Astrocyte (in vitro differentiated cells and primary cell): Measurements from ENCODE around the gene WASF2. TPM values are rescaled to one million over a fixed set of nuclear protein-coding genes. Genes with fewer than 3 reads are reported as not detected.

ENCODE experiments used
- DNase-seq: peaks from one replicate; pipeline ENCODE4 v3.0.0-alpha.2; 2010; ENCODE audit warnings: low read depth
- FAIRE-seq: peaks from 2 replicates; lab custom pipeline; 2011; peaks lifted over from hg19 to GRCh38; lab: Jason Lieb, UNC
- H2AFZ ChIP-seq: 2 replicates; pipeline ENCODE4 v1.6.0; 2012; ENCODE audit warnings: low read depth, low read length, inconsistent platforms
- H3K27ac ChIP-seq: 2 replicates; pipeline ENCODE4 v1.5.1; 2011; ENCODE audit warnings: low read depth, low read length, inconsistent platforms
- H3K27me3 ChIP-seq: 2 replicates; pipeline ENCODE4 v1.6.0; 2011; ENCODE audit warnings: low read length, inconsistent platforms; ENCODE audit not compliant: insufficient read depth
- H3K36me3 ChIP-seq: 2 replicates; pipeline ENCODE4 v1.5.1; 2011; ENCODE audit warnings: low read length, inconsistent platforms; ENCODE audit not compliant: insufficient read depth
- H3K4me1 ChIP-seq: 2 replicates; pipeline ENCODE4 v1.5.1; 2011; ENCODE audit warnings: low read length, inconsistent platforms; ENCODE audit not compliant: insufficient read depth
- H3K4me2 ChIP-seq: 2 replicates; pipeline ENCODE4 v1.6.0; 2012; ENCODE audit warnings: low read length, inconsistent platforms
- H3K4me3 ChIP-seq: 2 replicates; pipeline ENCODE4 v1.5.1; 2011; ENCODE audit warnings: low read depth, mild to moderate bottlenecking, low read length, inconsistent platforms; ENCODE audit not compliant: insufficient read depth
- H3K79me2 ChIP-seq: 2 replicates; pipeline ENCODE4 v1.6.0; 2012; ENCODE audit warnings: mild to moderate bottlenecking, low read length, inconsistent platforms; ENCODE audit not compliant: insufficient read depth
- H3K9ac ChIP-seq: 2 replicates; pipeline ENCODE4 v1.6.0; 2012; ENCODE audit warnings: mild to moderate bottlenecking, low read length, inconsistent platforms
- H3K9me3 ChIP-seq: 2 replicates; pipeline ENCODE4 v1.5.1; 2012; ENCODE audit warnings: low read depth, mild to moderate bottlenecking, low read length, inconsistent platforms; ENCODE audit not compliant: insufficient read depth
- H4K20me1 ChIP-seq: 2 replicates; pipeline ENCODE4 v1.6.0; 2012; ENCODE audit warnings: low read length, inconsistent platforms; ENCODE audit not compliant: insufficient read depth
- H3K27ac Mint-ChIP-seq: one replicate; pipeline ENCODE4 v1.8.0; 2021; ENCODE audit warnings: mild to moderate bottlenecking, mixed read lengths; ENCODE audit not compliant: unreplicated experiment
- H3K27me3 Mint-ChIP-seq: one replicate; pipeline ENCODE4 v1.8.0; 2021; ENCODE audit warnings: low read depth, mixed read lengths; ENCODE audit not compliant: unreplicated experiment
- H3K36me3 Mint-ChIP-seq: one replicate; pipeline ENCODE4 v1.8.0; 2021; ENCODE audit warnings: low read depth, mixed read lengths; ENCODE audit not compliant: unreplicated experiment
- H3K4me1 Mint-ChIP-seq: one replicate; pipeline ENCODE4 v1.8.0; 2021; ENCODE audit warnings: low read depth, mixed read lengths; ENCODE audit not compliant: unreplicated experiment
- H3K4me3 Mint-ChIP-seq: one replicate; pipeline ENCODE4 v1.8.0; 2021; ENCODE audit warnings: mild to moderate bottlenecking, moderate library complexity, mixed read lengths; ENCODE audit not compliant: unreplicated experiment
- H3K9me3 Mint-ChIP-seq: one replicate; pipeline ENCODE4 v1.8.0; 2021; ENCODE audit warnings: mild to moderate bottlenecking, mixed read lengths; ENCODE audit not compliant: unreplicated experiment
- CTCF ChIP-seq: IDR thresholded peaks from 2 replicates; pipeline ENCODE4 v1.5.1; 2011; ENCODE audit warnings: low read depth, mild to moderate bottlenecking, inconsistent platforms, low read length, moderate library complexity; ENCODE audit not compliant: insufficient read depth
- EZH2 ChIP-seq: IDR thresholded peaks from 2 replicates; pipeline ENCODE4 v1.6.1; 2012; ENCODE audit warnings: mild to moderate bottlenecking, low read length, inconsistent platforms; ENCODE audit not compliant: insufficient read depth
- total RNA-seq: library from RNA; stranded (reverse); gene quantifications from 2 replicates; pipeline ENCODE4 v1.2.1, GENCODE V29; 2021

Gene WASF2
- total RNA-seq, 1 donor from 2014 or later, result 86.9 TPM

DNA sequence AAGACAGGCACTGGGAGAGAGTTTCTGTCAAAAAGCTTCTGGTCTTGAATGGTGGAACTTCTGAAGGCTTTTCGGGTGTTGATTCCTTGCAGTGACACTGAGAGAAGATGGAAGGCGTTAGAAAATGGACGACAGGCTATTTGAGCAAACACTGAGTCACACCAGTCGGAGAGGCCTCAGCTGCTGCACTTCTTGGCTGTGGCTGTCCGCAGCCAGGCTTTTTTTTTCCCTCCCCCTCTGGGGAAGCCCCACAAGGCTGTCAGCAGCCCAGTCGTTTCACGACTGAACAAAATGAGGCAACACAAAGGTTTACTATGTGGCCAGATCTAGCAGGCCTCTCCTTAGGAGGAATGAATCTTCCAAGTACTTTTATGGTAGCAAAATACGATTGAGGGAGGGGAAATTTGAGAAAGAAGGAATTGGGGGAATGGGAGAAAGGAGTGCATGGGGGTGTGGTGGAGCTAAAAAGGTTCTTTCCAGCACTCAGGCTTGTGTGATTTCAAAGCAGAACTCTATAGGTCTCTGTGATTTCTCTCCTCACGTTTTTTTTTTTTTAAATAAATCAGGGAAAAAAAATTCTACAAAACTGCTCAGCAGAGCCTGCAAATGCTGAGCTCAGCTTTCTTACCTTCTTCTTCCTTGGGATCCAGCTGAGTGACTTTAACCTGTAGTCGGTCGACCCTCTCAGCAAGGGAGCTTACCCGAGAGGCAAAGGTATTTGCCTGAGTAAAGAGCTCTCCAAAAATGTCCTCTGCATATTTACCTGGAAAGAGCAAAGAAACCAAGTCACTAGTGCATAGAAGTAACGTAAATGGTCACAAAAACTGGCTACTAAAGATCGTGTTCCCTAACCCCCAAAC, 71.4 kb downstream of the WASF2 start:
- Histone ChIP-seq H3K79me2 (peaks cover 26% of the 10 kb centered on the region), H2AFZ (peak overlapping the region; percentile 17), H3K4me3 (no peak overlapping the region), H3K9me3 (no peaks in the 10 kb centered on the region), H3K27me3 (no peaks in the 10 kb centered on the region), H3K4me2 (peak overlapping the region; percentile 62), H3K36me3 (peaks cover 32% of the 10 kb centered on the region), H4K20me1 (no peaks in the 10 kb centered on the region), H3K4me1 (peaks cover 14% of the 10 kb centered on the region), H3K9ac (peak overlapping the region; percentile 73), H3K27ac (peak overlapping the region; percentile 74)
- peaks cover 34% of the 10 kb centered on the region for H3K4me1 Mint-ChIP-seq
- no peaks in the 10 kb centered on the region for H3K9me3 Mint-ChIP-seq
- DNase-seq (peak; percentile 88), FAIRE-seq (no peak)
- peaks cover 18% of the 10 kb centered on the region for H3K36me3 Mint-ChIP-seq
- H3K27ac Mint-ChIP-seq, result peak overlapping the region; percentile 98
- no peaks in the 10 kb centered on the region for H3K27me3 Mint-ChIP-seq
- peak overlapping the region; percentile 71 for H3K4me3 Mint-ChIP-seq
- TF ChIP-seq CTCF (no peak), EZH2 (no peak)

GRCh38 chr1:27417713-27418112, 72.3 kb downstream of the WASF2 start:
- no peak for TF ChIP-seq EZH2
- TF ChIP-seq CTCF, result no peak
- DNase-seq, result no peak
- Histone ChIP-seq H4K20me1 (no peaks in the 10 kb centered on the region), H3K4me3 (no peak overlapping the region), H2AFZ (no peak overlapping the region), H3K27me3 (no peaks in the 10 kb centered on the region), H3K79me2 (peaks cover 23% of the 10 kb centered on the region), H3K9me3 (no peaks in the 10 kb centered on the region), H3K4me1 (peaks cover 14% of the 10 kb centered on the region), H3K9ac (peak overlapping the region; percentile 73), H3K36me3 (peaks cover 41% of the 10 kb centered on the region), H3K27ac (peak overlapping the region; percentile 74), H3K4me2 (no peak overlapping the region)
- no peaks in the 10 kb centered on the region for H3K27me3 Mint-ChIP-seq
- no peak overlapping the region for H3K4me3 Mint-ChIP-seq
- no peak for FAIRE-seq
- peaks cover 26% of the 10 kb centered on the region for H3K36me3 Mint-ChIP-seq
- H3K27ac Mint-ChIP-seq, result peak overlapping the region; percentile 98
- H3K9me3 Mint-ChIP-seq, result no peaks in the 10 kb centered on the region
- H3K4me1 Mint-ChIP-seq, result peaks cover 34% of the 10 kb centered on the region
